CD4-positive, alpha-beta T cell treated with Interleukin-6 at 100 ng/mL for 8 hours (primary cell): Measurements from ENCODE around the gene ANXA3.
"Not testable (repeated sequence)": the region's sequence is repeated elsewhere in the genome, so short reads cannot be mapped to it uniquely, and the experiment has no call there.

Experiments
- DNase-seq: peaks from one replicate; pipeline ENCODE4 v3.0.0-alpha.2; 2020; ENCODE audit warnings: mixed read lengths, low spot score

The ANXA3 gene

DNA sequence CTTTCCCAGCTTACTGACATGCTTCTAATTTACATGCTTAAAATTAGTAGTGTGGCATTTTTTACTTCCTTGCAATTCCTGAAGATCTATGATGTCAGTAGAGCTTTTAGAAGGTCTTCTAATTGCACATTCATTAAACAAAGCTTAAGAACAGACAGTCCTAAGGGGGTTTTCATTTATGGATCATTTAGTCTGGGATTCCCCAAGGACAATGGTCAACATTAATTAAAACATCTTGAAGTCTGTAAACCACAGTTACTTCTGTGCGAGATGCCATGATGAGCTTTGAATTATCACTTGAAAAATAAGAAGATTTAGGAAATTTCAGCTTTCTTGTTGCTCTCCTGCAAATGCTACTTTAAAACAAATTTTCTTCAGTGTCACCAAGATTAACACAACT is 20.2 kb downstream of the ANXA3 start:
- no peak for DNase-seq

DNA sequence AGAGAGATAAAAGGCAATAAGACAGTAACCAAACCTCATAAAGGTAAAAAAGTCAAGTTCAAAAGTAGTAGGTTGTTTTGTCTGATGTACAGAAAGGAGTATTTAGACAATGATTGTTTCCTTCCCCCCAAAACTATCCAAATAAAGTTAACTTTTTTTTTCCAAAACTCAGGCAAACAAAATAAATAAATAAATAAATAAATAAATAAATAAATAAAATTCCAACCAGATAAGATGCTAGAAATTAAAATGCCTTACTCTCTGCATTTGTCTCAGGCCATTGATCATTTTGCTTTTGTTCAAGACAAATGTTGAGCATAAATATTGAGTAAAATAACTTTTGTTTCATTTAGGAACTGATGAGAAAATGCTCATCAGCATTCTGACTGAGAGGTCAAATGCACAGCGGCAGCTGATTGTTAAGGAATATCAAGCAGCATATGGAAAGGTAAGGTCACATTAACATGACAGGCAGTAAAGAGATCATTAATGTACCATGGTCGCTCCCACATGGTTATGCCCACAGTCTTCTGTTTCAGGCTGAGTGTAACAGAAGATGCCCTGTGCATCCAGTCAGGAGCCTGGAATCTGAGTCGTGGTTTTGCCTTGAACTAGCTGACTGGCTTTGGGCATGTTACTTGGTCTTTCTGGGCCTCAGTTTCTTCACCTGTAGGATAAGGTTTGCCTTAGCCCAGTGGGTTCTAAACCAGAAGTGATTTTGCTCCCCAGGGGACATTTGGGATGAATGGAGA is 27.3 kb downstream of the ANXA3 start:
- DNase-seq = no peak

DNA sequence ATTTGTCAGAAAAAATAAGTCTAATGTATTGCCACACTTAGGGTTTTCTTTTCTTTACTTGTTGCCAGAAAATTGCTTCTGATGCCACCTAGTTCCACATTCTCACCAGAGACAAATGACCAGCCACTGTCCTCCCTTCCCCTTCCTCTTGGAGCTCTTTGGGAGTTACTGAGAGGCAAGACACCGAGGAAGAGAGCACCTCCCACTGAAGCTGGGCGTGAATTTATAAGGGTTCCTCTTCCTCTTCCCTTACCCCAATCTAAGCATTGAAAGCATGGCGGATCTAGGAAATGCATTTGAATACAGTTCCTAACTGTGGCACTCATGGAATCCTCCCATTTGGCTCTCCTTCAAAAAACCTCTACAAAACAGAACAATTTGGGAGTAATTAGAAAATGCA is 30.0 kb downstream of the ANXA3 start:
- DNase-seq = no peak

DNA sequence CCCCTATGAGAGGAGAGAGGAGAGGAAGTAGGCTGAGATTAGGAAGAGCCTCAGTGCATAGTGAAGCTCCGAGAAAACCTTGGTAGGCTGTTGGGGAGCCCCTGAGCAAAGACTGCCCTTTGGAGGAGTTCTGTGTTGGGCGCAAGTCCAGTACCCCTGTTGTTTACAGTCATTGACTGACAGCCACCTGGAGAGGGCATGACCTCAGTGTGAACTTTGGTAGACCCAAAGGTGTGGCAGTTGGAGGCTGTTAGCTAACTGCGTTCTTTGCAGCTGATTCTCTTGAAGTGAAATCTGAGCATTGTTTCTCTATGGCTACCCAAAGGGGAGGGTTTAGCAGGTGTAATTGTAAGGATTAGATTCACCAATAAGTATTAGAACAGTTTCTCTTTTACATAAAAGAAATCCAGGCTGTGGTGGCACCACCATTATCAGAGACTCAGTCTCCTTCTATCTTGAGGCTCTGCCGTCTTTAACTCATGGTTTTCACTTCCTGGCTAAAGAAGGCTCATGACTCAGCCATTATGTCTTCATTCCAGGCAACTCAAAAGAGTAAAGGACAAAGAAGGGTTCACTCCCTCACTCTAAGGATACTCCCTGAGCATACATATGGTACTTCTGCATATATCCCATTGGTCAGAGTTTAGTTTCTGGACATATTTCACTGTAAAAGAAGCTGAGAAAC is 33.4 kb downstream of the ANXA3 start:
- DNase-seq = no peak

DNA sequence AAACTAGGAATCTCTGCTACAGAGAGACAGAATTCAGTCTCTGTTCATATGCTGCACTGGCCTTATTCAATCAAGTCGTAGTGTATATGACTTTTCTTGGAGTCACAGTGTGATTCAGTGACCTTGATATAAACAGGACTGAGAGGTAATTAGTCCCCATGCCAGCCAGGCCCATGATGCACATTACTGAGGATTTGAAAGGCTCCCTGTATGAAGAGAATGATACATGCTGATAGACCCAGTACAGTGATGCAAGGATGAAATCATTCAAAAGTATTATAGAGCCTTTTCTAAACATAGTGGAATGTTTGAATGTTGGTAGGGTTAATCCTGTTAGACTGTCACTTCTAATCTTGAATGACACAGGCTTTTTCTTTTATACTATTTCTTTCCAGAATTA is 34.1 kb downstream of the ANXA3 start:
- no peak for DNase-seq

DNA sequence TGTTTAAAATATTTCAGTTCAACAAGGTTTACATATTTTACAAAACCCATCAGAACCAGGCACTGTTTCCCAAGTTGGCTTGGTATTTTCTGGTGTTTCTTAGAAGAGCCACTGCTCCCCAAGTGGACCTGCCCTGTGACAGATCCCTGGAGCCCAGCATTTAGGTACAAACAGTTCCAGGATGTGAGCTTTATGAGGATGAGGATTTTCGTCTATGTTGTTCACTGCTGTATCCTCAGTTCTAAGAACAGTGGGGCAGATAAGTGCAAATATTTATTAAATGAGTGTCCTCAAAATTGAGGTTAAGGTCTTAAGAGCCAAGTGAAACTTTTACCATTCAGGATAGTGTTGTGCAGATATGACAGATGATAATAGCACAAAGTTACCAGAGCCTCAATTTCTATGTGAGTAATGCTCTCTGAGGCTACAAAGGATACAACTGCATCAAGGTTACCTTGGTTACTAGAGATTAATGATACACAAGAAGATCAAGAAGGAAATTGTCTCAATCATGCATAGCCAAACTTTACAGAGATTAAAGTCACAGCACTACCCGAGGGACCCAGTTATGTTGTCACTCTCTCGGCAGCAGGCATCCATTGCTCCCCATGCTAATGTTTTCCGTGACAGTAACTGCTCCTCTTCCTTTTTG is 37.5 kb downstream of the ANXA3 start:
- no peak for DNase-seq

DNA sequence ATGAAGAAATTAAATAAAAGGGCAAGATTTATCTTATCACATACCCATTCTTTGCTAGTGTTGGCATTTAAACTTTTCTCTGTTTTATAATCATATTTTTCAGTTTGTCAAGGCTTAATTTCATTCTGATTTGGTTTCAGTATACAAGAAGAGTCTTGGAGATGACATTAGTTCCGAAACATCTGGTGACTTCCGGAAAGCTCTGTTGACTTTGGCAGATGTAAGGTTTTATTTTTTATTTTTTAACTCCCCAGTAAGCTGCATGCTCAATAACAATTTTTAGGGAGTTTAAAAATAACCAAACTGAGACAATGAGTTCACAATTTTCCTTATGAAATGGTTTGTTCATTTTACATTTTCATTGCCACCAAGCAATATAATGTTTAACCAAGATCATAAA is 39.8 kb downstream of the ANXA3 start:
- DNase-seq = no peak

DNA sequence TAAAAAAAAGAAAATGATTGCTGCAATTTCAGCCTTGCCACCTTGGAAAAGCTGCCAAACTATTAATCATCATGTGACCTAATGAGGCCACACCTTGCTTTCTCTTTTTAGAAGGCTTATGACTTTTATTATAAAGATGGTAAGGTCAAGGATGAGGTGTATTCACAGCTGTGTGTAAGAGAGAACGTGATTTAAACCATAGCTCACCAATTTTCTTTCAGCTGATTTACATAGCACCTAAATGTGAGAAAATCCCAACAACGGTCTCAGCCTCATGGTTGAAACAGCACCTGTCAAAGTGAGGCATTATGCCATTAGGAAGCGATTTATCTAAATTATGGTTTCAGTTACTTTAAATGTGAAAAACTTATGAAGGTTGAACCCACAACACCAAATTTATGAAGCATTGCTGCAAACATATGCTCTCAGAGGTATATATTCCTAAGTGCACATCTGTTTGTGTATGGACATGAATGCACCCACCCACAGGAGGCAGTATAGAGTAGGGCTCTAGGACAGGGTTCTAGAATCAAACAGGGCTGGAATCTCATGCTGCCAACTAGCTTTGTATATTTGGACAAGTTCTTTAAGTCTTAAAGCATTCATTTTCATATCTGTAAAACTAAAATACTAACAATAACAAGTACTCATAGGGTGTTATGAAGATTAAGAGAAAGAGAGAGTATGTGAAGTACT is 40.7 kb downstream of the ANXA3 start:
- no peak for DNase-seq

DNA sequence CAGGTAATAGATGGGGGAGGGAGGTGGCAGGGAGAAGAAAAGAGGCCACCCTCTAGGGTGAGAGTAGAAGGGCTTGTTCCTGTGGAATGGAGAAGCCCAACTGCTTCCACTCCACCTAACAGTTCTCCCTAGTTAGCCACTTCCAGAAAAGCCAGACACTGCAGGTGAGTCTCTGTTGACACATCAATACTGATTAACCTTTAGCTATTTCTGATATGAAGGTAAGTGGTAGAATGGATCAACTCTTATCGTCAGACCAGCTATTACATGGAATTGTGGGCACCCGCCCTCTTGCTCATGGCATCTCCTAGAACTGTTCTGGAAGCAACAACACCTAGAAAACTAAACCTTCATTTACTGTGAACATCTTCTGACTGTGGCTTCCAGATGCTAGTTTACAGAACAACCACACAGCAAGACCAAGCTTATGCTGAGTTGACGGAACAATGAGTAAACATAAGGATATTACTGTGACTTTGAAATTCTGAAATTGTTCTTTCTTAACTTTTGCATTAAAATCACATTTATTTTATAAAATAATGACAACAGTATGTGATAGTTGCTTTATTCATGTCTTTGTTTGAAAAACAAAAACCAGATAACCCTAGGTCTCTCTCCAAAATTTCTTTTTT is 44.7 kb downstream of the ANXA3 start:
- DNase-seq = no peak

DNA sequence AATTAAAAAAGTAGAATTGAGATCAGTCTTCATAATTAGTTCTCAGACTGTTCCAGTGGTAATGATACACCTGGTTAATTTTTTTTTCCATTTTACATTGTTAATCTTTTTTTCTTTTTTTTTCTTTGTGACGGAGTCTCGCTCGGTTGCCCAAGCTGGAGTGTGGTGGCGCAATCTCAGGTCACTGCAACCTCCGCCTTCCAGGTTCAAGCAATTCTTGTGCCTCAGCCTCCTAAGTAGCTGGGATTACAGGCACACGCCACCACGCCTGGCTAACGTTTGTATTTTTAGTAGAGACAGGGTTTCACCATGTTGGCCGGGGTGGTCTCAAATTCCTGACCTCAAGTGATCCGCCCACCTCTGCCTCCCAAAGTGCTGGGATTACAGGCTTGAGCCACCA is 46.9 kb downstream of the ANXA3 start:
- not testable (repeated sequence) for DNase-seq

DNA sequence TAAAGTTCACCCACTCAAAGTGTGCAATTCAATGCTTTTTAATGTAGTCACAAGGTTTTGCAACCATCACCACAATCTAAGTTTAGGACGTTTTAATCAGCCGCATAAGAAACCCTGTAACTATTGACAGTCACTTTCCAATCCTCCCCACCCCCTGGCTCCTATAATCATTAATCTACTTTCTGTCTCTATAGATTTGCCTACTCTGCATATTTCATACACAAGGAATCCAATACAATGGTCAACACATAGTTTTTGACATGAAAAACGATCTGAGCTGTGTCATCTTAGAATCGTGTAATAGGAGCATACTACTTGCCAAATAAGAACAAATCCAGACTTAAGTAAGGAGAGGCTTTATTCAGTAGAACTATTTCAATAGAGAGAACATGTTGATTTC is 47.6 kb downstream of the ANXA3 start:
- DNase-seq = no peak

DNA sequence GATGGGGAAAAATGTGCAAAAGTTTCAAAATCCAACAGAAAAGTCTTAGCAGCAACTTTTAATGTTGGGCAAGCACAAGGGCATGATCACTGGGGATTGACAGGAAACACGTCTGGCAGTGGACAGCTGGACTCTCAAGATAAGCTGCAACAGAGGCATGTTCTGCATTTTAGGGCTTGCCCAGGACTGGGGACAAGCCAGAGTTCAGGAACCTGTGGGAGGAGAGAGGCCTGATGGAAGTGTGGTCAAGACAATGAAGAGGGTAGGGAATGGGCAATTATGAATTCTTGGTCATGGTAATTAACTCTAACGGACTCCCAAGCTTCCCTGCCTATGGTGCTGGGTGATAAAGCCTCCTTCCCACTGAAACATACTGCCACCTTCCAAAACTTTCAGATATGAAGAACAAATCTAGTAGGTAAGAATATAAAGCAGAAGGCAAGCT is 48.4 kb downstream of the ANXA3 start:
- no peak for DNase-seq

DNA sequence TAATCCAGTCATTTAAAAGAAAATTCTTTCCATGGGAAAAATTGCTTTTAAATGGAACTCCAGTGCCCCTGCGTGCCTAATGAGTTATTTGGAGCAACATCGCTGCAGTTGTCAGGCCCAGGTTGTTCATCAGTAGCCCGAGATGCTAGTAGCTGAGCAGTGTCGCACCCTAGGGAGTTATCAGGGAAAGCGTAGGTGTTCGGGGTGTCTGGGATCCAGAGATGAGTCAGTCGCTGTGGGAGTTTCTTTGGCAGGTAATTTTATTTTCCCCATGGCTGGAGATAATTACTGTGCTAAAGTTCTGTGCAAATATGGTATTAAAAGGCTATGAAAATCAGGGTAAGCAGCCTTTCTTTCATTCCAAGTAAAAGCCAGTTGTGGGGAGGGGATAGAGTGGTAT is 49.4 kb downstream of the ANXA3 start:
- no peak for DNase-seq

DNA sequence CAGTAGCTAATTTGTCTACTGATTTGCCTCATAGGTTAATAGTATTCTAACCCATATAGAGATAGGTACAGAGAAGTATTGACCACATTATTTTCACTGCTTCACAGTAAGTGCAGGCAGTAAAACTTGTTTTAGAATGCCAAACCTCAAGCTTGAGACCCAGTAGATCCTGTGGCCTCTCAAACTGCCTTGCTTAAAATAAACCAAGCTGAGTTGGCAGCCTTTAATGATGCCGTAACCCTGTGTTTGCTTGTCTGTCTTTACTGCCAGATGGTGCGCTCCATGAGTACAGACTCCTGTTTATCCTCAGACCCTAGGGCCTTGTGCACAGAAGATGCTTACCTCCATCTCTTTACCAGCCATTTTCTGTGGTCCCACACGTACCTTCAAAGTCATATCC is 50.8 kb downstream of the ANXA3 start:
- DNase-seq = no peak

DNA sequence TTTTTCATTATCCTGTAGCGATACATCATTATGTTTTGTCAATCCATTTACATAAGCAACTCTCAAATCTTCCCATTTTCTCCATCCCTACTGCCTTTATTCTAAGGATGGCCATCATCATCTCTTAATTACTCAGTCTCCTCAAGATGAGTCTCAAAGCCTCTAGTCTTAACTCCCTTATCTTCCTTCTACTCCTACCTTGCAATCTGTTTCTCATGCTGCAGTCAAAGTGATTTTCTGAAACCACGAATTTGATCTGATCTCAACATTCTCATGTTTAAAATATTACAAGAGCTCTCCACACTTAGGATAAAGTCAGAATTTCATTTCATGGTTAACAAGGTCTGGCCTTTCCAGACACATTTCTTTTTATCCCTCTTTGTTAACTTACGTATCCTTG is 51.8 kb downstream of the ANXA3 start:
- DNase-seq = no peak

DNA sequence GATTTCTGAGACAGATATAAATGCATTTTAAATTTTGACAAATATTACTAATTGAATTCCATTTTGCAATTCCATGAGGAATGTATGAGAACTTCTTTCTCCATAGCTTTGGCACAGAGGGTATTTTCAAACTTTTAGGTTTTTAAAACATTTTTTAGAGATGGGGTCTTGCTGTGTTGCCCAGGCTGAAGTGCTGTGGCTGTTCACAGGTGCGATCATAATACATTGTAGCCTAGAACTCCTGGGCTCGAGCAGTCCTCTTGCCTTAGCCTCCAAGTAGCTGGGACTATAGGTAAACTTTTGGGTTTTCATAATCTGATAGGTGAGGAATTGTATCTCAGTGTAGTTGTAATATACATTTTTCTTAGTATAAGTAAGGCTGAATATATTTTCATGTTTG is 53.4 kb downstream of the ANXA3 start:
- DNase-seq = no peak

DNA sequence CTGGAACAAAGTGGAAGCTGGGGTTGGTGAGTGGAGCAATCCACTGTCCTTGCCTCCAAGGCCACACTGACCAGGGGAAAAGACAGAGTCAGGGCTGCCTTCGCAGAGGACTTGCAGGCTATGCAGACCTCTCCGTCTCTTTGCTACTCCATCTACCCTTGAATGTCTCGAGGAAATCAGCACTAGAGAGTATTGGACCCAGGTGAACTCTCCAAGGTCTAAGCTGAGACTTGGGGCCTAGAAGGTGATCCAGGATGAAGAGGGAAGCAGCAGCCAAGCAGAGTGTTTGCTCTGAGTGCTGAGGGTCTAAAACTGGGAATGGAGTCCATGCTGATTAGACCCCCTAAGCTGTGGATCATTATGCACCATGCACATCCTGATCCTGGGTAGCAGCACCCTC is 54.5 kb downstream of the ANXA3 start:
- no peak for DNase-seq

DNA sequence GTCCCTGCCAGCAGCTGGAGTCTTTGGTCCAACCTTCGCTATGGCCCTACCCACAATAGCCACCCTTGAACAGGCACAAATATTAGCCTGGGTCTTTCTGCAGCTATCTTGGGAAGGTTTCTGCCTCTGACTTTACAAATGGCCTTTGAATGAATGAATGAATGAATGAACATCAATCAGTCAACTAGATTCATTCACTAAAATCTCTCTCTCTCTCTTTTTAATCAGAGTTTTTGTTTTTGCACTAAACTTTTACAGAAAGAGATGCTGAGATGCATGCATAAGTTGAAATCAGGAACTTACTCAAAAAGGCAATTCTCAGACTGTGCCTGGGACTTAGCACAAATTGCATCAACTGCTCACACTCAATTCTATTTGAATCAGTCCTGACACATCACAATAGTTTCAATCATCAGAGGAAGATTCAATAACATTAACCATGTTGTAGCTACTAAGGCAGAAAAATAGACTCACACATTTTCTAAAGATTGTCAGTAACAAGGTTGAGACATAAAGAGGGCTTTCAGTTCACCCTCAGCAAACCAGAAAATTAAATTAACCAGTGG is 55.0 kb downstream of the ANXA3 start:
- DNase-seq = no peak

DNA sequence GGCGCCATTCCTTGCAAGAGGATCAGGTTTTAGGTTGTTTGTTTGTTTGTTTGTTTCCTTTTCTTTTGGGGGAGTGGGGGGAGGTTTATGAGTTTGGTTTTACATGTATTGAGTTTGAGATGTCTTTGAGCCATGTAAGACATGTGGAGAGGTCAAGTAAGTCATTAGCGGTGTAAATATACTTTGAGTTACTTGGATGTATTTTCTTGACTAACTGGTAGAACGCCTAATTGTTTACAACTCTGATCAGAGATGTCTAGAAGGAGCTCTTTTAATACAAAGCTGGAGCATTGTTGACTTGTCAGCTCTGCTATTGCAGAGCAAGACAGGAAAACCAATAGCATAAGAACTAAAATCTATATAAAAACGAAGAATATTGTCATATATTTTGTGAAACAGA is 57.1 kb downstream of the ANXA3 start:
- no peak for DNase-seq

DNA sequence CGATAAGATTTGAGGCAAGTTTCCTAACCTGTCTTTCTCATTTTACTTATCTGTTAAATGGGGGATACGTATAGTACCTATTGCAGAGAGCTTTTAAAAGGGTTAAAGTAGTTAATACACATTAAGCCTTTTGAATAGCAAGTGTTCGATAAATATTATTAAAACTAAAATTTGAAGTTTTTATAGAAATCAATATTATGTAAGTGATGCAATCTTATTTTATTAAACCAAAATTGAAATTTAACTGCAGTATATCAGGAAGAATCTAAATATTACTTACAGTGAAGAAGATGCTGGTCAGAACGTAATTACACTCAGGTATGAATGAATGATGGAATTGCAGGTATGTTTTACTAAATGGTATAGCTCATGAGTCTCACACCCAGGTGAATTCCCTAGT is 58.0 kb downstream of the ANXA3 start:
- DNase-seq = no peak

DNA sequence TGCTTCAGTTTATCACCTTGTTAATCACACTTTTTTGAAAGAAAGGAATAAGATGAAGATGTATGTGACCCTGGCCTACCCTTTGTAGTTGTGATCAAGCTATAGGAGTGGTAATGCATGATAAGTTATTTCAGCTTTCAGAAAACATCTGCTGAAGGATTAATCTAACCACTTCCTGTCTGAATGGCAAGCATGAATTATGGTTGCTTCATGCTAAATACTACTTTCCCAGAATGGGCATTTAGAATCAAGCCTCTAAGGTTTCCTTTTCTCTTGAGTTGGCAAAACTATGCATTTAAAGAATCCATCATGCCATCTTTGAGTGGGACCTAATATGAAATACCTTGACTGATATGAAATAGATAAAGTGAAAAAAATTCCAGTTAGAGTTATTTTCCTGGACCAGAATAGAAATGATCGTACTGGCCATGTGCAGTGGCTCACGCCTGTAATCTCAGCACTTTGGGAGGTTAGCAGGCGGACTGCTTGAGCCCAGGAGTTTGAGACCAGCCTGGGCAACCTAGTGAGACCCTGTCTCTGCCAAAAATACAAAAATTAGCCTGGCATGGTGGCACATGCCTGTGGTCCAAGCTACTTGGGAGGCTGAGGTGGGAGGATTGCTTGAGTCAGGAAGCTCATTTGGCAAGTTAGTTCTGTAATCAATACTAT is 59.1 kb downstream of the ANXA3 start:
- DNase-seq = peak; percentile 19

DNA sequence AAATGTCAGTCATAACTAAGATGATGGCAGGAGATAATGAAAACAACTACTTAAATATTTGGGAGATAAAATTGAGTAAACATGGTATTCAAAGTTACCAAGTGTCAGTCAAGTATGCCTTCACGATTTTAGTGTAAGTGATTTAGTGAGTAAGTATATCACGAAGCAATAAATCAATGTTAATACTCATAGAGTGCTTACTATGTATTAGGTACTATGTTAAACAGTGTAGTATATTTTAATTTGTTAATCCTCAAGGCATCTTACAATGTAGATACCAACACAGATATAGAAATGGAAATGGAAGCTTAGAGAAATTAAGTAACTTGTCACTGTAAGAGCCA is 59.6 kb downstream of the ANXA3 start:
- no peak for DNase-seq
